C4-2B (cell line): ENCODE results near the gene AGTR2.

Source experiments
- ZFX ChIP-seq: fragments of 450-650 bp; IDR thresholded peaks from 2 replicates; pipeline ENCODE4 v1.6.1; 2017
- TF ChIP-seq, protein P1 (sequence below): fragments of 450-650 bp; conservative IDR thresholded peaks from 2 replicates; pipeline ENCODE4 v1.5.1; 2017; ENCODE audit warnings: mild to moderate bottlenecking

DNA sequence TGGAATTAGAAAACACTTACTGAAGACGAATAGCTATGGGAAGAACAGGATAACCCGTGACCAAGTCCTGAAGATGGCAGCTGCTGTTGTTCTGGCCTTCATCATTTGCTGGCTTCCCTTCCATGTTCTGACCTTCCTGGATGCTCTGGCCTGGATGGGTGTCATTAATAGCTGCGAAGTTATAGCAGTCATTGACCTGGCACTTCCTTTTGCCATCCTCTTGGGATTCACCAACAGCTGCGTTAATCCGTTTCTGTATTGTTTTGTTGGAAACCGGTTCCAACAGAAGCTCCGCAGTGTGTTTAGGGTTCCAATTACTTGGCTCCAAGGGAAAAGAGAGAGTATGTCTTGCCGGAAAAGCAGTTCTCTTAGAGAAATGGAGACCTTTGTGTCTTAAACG, 2.4 kb downstream of the AGTR2 start:
- TF ChIP-seq, protein P1, sequence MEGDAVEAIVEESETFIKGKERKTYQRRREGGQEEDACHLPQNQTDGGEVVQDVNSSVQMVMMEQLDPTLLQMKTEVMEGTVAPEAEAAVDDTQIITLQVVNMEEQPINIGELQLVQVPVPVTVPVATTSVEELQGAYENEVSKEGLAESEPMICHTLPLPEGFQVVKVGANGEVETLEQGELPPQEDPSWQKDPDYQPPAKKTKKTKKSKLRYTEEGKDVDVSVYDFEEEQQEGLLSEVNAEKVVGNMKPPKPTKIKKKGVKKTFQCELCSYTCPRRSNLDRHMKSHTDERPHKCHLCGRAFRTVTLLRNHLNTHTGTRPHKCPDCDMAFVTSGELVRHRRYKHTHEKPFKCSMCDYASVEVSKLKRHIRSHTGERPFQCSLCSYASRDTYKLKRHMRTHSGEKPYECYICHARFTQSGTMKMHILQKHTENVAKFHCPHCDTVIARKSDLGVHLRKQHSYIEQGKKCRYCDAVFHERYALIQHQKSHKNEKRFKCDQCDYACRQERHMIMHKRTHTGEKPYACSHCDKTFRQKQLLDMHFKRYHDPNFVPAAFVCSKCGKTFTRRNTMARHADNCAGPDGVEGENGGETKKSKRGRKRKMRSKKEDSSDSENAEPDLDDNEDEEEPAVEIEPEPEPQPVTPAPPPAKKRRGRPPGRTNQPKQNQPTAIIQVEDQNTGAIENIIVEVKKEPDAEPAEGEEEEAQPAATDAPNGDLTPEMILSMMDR, result no peak
- no peak for TF ChIP-seq ZFX
